ENCODE measurements around the gene TPM1.

DNA sequence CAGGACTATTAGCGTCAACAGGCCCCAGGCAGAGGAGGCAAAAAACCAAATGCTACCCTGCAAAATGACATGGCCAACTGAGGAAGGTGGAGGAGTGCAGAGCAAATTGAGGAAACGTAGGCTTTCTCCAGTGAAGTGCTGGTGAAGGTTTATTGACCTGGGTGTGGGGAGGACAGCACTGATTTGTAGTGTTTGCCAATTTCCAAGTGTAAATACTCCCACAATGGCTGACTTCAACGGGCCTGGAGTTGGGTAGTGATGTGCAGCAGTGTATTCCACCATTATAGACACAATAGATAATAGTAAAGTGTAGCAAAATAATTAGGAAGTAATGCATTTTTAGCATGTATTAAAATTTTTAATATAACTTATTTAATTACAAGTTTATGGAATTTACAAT lies 32.2 kb upstream of the TPM1 start:
- TF ChIP-seq, protein P1, sequence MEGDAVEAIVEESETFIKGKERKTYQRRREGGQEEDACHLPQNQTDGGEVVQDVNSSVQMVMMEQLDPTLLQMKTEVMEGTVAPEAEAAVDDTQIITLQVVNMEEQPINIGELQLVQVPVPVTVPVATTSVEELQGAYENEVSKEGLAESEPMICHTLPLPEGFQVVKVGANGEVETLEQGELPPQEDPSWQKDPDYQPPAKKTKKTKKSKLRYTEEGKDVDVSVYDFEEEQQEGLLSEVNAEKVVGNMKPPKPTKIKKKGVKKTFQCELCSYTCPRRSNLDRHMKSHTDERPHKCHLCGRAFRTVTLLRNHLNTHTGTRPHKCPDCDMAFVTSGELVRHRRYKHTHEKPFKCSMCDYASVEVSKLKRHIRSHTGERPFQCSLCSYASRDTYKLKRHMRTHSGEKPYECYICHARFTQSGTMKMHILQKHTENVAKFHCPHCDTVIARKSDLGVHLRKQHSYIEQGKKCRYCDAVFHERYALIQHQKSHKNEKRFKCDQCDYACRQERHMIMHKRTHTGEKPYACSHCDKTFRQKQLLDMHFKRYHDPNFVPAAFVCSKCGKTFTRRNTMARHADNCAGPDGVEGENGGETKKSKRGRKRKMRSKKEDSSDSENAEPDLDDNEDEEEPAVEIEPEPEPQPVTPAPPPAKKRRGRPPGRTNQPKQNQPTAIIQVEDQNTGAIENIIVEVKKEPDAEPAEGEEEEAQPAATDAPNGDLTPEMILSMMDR (IDR thresholded peaks at IDR 0.05; ENCODE audit: low read depth, low read length, missing input control): no peak
- TF ChIP-seq, protein P2, sequence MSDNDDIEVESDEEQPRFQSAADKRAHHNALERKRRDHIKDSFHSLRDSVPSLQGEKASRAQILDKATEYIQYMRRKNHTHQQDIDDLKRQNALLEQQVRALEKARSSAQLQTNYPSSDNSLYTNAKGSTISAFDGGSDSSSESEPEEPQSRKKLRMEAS (IDR thresholded peaks at IDR 0.05): no peak

Data from liver (tissue), 2 donors.